GM23248 (cell line): Measurements from ENCODE around the gene SEPTIN12.

Source experiments
- EZH2 ChIP-seq: fragments of 200-600 bp; sonication (generic); IDR thresholded peaks from 2 replicates; pipeline ENCODE4 v1.6.1; 2018; ENCODE audit warnings: antibody characterized with exemption, mild to moderate bottlenecking; ENCODE audit not compliant: insufficient read depth, poor library complexity, severe bottlenecking
- EZH2phosphoT487 ChIP-seq: fragments of 200-600 bp; sonication (generic); IDR thresholded peaks from 2 replicates; pipeline ENCODE4 v1.6.1; 2018; ENCODE audit warnings: antibody characterized with exemption, moderate library complexity, mild to moderate bottlenecking, low read depth; ENCODE audit not compliant: insufficient read depth

- no peak for TF ChIP-seq EZH2
- TF ChIP-seq EZH2phosphoT487, result no peak
Observed at GRCh38 chr16:4767872-4768548, 20.1 kb downstream of the SEPTIN12 start.
